A204.1 (cell line): Measurements from ENCODE around the gene SQOR.

Experiments
- FAIRE-seq: peaks from 2 replicates; lab custom pipeline; 2012; peaks lifted over from hg19 to GRCh38; lab: Jason Lieb, UNC

SQOR gene

DNA sequence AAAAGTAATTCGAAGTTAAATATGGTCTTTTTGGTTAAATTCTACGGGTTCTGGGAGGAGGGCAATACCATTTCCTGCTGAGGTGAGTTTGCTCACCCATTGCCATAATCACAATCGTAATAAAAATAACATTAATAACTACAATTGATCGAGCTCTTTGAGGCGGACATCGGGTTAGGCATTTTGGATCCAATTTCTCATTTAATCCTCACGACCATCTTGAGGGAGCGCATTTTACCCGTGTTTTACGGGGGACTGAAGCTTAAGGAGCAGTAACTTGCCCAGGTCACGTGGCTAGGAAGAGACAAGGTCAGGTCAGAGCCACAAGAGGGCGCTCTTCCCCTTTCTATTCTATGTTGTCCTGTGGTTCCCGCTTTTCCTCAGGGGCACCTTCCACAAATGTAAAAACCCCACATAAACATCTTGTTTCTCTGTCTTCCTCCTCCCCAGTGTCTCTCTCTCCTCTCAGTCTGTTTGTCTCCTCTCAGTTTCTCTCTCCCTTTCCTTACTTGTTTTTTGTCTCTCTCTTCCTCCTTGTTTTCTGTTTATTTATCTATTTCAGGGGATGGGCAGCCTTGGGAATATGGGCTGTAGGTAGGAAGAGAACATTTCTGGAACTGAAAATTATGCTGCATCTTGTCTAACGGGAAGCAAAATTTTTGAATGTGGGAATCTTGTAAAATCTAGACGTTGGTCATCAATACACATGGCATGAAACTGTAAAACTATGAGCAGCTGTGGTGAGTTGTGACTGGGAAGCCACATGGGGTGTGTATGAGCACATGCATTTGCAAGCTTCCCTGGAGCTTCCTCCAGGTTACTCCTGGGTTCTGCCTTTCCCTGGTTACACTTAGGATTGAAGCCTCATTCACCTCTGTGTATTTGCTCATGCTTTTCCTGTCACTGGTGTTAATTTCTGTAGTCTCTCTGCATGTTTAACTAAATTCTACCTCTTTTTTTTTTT lies 71.0 kb downstream of the SQOR start:
- peak; percentile 65 for FAIRE-seq

DNA sequence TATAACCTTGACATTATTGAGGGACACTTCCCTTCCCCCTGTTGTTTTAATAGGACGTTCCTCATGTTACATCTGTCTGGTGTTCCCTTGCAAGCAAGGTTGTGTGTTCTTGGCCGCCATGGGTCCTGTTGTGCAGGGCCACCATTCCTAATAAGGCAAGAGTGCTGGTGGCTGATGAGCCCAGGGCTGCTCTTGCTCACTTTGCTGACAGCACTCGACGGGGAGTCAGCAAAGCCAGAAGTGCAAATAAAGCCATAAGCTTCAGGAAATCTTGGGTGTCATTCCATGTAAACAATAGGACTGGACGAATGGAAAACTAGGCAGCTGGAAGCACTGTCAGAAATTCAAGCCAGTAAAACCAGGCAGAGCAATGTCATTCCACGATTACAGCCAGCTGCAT lies 75.8 kb downstream of the SQOR start:
- FAIRE-seq, result no peak

DNA sequence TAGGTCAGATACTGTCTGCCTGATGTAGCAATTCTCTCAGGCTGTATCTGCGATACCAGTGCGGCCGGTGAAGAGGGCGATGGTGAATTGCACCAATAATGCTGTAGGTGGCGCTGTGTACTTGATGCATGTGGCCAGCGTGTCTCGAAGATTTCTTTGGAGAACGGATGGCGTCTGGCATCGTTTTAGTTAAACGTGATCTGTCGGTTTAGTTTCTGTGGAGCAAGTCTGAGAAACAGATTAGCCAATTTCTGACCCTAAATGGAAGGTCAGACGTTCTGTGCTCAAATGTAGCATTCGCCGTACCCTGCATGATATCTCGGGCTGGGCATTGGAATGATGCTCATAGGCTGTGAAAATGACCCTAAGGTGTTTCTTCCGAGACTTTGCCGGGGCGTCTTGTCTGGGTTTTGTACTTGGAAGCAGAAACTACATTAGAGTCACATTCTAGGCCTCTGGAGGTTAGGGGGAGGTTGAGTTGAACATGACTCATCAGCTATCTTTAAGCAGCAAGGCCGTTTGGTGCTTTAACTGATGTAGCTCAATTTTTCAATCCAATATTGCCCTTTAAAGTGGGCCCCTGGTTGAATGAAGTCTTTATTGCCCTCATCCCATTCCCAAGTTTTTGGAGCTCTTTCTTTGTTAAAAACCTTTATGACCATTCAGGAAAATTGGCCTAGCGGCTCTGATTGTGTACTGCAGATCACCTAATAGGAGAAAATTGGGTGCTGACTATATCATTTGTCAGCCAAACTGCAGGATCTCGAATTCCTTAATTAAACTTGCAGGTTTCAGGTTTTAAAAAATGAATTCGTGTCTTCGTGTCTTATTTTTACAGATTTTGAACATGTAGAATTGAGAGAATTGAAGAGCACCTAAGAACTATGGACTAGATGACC lies 80.0 kb downstream of the SQOR start:
- no peak for FAIRE-seq

DNA sequence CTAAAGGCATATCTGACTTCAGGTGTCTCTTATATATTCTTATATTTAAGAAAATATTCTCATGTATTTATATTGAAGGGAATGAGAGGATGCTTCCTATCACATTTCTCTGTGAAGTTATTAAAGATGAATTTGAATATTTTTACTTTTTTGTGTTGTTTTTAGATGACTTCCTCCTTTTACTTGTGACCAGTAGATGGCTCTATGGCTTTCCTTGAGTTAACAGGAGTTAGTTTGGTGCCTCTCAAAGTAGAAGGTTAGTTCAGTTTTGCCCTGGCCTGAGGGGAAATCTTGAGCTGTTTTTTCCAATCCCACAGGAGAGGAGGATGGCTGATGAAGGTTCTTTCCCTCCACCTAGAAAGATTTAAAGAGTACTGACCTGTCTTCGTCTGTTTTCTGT lies 80.7 kb downstream of the SQOR start:
- FAIRE-seq, result peak; percentile 56

DNA sequence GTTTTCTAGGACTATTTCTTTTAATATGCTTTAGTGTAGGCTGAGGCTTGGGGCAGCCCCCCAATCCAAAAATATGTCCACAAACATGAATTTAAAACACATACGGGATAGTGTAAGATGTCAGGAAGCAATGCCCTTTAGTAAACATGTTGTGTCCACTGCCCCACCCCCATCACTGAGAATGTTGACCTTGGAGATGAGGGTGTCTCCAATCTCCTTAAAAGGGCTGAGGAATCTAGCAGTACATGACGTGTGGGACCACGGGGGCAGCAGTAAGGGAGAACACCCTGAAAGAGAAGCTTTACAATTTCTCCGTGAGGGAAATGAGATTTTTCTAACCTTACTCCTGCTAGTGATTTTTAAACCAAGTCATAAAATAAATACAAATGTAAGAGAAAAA lies 84.7 kb downstream of the SQOR start:
- FAIRE-seq, result no peak

DNA sequence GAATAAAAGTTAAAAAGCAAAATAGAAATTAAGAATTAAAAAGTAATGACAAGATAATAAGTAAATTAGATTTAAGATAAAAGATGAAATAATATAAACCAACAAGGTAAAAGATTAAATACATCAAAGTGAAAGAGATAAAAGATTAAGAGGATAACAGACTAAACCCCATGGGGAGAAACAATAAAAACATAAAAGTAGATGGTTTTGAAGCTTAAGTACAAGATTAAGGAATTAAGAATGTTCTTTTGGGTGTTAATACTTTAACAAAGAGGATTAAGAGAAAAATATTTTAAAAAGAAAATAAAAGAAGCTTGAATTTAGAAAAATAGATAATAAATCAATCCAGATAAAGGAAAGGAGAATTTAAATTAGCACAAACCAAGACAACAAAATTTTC lies 85.4 kb downstream of the SQOR start:
- FAIRE-seq, result peak; percentile 89

DNA sequence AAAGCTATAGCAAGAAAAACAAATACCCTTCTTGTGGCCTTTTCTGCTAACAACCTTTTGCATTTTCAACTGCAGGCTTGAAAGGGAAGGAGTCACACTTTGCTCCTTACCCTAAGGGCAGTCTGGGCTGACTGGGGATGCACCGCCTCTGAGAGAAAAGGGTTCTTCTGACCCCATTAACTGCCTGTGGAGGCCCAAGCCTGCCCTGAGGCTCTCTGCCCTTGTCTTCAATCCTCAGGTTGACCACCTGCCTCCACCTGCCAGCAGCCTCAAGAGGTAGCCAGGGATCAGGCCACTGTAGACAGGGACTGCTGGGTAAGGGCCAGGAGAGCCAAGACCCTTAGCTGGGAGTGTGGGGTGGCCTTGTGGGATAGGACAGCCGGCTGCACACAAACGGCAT lies 93.8 kb downstream of the SQOR start:
- no peak for FAIRE-seq

DNA sequence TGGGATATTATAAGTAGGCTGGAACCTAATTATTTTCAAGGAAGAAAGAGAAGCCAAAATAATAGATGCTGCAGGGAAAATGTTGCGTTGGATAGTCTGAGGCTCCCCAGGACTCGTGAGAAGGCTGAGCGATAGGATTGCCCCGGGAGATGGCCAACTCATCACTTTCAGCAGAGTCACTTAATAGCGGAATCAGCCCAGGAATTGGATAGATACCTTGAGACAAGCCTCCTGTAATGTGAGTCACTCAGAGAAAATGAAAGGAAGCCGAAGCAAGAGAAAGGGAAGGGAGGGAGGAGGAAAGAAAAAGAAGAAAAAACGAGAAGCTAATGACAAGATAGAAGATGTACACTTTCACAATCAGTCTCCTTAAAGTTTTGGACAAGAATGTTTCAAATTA lies 94.3 kb downstream of the SQOR start:
- no peak for FAIRE-seq

DNA sequence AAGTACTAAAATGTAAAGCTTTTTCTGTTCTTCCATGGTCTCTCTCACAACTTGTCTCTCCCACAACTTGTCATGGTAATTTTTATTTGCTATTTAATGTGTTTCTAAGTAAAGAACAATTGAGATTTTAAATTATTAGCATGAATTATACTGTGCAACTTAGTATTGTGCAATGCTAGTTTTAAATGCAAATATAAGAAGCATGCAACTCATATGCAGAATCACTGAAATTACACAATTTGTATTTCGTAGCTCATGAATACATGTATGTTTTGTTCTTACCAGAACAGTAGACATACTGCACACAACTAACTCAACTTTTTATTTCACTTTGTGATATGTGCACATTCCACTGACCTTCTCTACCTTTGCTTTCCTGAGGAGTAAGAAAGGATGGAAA lies 96.5 kb downstream of the SQOR start:
- no peak for FAIRE-seq

DNA sequence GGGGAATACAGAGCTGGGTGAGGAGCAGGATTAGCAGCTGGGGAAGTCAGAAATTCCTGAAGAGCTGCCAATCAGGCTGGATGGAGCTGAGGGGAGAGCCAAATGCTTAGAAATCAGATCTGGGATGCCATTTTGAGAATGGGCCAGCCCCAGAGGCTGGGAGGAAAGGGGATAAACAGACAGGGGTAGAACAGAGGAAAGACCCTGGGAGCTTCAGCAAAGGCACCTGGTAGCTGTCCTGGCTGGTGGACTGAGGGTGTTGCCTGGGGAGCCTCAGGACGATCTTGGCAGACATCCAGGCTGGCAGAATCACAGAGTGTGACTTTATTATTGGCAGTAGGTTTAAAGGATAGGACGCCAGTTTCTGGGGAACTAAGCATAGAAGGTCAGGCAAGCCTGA lies 97.8 kb downstream of the SQOR start:
- FAIRE-seq, result no peak

DNA sequence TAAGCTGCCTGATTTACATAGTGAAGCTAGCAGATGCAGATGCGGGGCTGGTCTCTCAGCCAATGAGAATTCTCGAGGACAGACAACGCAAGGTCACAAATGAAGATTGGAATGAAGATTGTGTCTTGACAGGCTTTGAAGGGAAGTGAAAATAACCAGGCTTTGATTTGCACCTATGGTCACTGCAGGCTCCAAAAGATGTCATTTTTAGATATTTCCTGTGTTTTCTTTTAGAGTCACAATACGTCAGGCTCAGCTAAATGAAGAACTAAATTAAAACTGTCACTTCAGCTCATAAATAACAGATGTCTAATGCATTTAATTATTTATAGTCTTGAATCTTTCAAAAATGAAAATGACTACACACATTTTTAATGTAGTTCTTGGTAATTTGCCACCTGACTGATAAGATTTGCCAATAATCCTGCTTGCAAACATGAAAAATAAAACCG lies 99.5 kb downstream of the SQOR start:
- no peak for FAIRE-seq
